Fibroblast of skin of left quadriceps (primary cell): ENCODE measurements around the gene CSF1.
"Not testable (repeated sequence)": the region's sequence is repeated elsewhere in the genome, so short reads cannot be mapped to it uniquely, and the experiment has no call there.

ENCODE experiments used
- DNase-seq, 2 experiments: peaks; one replicate each; pipeline ENCODE4 v3.0.0-alpha.2; 2013; ENCODE audit warnings: low read depth in 2 of 2

CSF1 gene, protein sequence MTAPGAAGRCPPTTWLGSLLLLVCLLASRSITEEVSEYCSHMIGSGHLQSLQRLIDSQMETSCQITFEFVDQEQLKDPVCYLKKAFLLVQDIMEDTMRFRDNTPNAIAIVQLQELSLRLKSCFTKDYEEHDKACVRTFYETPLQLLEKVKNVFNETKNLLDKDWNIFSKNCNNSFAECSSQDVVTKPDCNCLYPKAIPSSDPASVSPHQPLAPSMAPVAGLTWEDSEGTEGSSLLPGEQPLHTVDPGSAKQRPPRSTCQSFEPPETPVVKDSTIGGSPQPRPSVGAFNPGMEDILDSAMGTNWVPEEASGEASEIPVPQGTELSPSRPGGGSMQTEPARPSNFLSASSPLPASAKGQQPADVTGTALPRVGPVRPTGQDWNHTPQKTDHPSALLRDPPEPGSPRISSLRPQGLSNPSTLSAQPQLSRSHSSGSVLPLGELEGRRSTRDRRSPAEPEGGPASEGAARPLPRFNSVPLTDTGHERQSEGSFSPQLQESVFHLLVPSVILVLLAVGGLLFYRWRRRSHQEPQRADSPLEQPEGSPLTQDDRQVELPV

GRCh38 chr1:109910123-109910962 lies at the start of gene CSF1:
Gene CSF1, plus strand, starts transcription at chr1:109910849. Its CDS starts 175 bp downstream, at chr1:109911024.
- peak; percentile 72 to 76 for DNase-seq

GRCh38 chr1:109861616-109862015 lies 49.0 kb upstream of the CSF1 start:
- DNase-seq = not testable (repeated sequence)

GRCh38 chr1:109863667-109864046 lies 47.0 kb upstream of the CSF1 start:
- DNase-seq = peak in 1 of 2 experiments; percentile 60

GRCh38 chr1:109864047-109864822 lies 46.4 kb upstream of the CSF1 start:
- peak; percentile 85 for DNase-seq

- DNase-seq = peak; percentile 72 to 74
Observed at GRCh38 chr1:109864930-109865612, 45.6 kb upstream of the CSF1 start.

DNA sequence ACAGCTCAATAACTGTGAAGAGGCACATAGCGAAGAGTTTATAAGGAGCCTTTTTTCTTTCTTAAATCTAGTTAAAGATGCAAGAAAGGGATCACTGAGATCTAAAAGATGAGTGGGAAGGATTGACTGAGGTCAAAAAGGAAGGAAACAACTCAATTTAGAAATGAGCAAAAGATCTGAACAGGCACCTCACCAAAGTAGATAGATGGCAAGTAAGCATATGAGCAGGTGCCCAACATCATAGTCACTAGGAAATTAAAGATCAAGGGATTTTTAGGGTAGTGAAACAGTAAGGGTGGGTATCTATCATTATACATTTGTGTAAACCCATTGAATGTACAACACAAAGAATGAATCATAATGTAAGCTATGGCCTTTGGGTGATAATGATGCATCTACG lies 44.6 kb upstream of the CSF1 start:
- DNase-seq = no peak

GRCh38 chr1:109873278-109874175 lies 37.1 kb upstream of the CSF1 start:
- DNase-seq = peak; percentile 70 to 72

DNA sequence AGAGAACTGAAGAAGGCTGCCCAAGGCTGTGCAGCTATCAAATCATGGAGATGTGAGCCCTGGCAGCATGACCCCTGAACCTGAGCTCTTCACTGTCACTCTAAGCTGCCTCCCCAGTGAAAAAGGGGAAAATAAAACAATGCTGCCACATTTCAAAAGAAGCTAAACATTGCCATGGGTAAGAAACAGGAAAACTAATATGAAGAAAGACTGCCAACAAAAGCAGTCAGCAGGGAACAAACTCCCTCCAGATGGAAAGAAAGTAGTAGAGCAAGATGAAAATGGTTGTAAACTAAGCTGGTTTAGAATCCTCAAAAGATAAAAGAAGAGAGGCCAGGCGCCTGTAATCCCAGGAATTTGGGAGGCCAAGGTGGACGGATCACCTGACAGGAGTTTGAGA lies 36.2 kb upstream of the CSF1 start:
- no peak for DNase-seq

GRCh38 chr1:109875874-109876273 lies 34.8 kb upstream of the CSF1 start:
- no peak for DNase-seq

- DNase-seq = peak; percentile 58 to 71
Observed at GRCh38 chr1:109876617-109877316, 33.9 kb upstream of the CSF1 start.

DNA sequence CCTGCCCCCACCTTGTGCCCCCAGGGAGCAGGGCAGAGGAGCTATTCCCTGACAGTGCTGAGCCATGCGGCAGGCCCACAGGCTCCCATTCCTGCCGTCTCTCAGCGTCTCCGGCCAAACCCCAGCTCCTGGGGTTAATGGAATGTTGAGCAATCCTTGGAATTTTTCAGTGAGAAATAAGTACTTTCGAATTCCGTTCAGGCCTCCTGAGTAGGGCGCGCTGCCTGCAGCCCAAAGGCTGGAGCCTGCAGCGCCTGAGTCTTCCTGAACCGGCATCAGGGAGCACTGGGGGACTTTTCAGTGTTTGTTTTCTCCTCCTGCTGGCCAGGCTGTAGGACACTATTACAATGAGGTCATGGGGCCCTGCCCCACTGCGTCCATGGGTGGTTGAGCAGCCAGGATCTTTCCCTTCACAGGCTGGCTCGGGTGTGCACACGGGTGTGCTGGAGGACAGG lies 33.3 kb upstream of the CSF1 start:
- DNase-seq = peak; percentile 92

DNA sequence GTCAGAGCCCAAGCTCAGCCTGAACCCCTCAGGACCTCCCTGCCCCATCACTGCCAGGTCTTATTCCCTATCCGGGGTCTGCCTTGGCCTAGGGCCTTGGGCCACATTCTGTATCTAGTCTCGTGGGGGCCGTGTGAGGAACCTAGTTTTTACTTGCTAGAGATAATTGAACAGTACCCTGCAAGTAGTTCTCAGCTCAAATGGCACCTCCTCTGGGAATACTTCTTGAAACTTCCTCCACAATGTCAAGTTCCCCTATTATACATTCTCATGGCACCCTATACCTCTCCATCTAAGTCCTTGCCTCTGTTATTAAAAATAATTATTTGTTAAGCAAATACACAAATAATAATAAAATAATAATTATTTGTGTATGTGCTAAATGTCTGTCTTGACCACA lies 32.9 kb upstream of the CSF1 start:
- DNase-seq = no peak

GRCh38 chr1:109878531-109879104 lies 32.0 kb upstream of the CSF1 start:
- no peak for DNase-seq

- not testable (repeated sequence) for DNase-seq
Observed at GRCh38 chr1:109879371-109879770, 31.3 kb upstream of the CSF1 start.

- no peak for DNase-seq
Observed at GRCh38 chr1:109879881-109880525, 30.6 kb upstream of the CSF1 start.

- no peak for DNase-seq
Observed at GRCh38 chr1:109880971-109881894, 29.4 kb upstream of the CSF1 start.

GRCh38 chr1:109881906-109882287 lies 28.8 kb upstream of the CSF1 start:
- no peak for DNase-seq
